Mammary epithelial cell (primary cell): ENCODE data around the gene HLA-DOB.

Experiments used
- CTCF ChIP-seq, 2 donors: IDR thresholded peaks in 1 of 2; conservative IDR thresholded peaks in 1 of 2; 2 replicates each; pipeline ENCODE4 v1.5.1; 2011 to 2012; ENCODE audit warnings: inconsistent platforms in 2 of 2, low read length in 2 of 2, mild to moderate bottlenecking in 2 of 2, control low read depth in 1 of 2, low read depth in 1 of 2; ENCODE audit not compliant: insufficient read depth in 1 of 2; ENCODE audit errors: extremely low read depth in 1 of 2
- EZH2 ChIP-seq: IDR thresholded peaks from 2 replicates; pipeline ENCODE4 v1.6.1; 2012; ENCODE audit warnings: low read length, inconsistent platforms, borderline replicate concordance

DNA sequence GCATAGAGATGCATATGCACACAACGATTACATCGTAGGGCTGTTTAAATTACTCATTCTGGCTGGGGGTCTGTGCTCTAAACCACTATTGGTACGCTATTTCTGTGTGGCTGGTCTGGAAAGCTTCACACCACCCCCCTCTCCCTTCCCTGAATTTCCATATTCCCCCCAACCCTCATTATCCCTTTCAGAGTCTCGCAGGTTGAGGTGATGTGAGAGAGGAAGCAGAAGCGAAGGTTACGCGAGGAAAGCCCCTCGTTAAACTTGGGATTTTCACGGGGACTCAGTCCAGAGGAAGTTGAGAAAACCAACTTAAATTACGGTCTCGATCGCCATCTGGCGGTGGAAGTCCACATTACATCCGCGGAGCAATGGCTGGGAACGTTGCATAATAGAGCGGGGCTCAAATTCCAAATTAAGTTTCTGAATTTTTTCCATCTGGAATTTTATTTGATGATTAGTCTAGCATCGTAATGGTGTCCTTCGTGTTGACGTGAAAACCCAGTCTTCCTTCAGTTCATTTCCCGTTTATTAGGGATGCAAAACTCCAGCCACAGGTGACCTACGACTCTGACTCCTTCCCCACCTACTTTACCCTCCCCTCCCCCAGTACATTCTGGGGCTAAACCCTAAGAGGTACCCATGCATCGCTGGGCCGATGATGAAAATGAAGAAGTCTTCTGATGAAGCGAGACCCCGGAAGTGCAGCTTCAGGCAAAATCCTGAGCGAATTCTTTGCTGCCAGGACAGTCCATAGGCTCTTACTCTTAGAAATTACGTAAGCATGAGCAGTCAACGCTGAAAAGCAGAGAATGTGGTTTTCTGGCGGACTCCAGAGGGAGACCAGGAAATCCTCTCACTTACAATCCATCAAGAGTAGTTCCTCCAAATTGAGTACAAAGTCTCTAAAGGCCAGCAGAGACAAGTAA is 19.7 kb downstream of the HLA-DOB start:
- TF ChIP-seq CTCF (conservative IDR thresholded peaks at IDR 0.05 in 1 of 2, IDR thresholded peaks at IDR 0.05 in 1 of 2; ENCODE audit: extremely low read depth in 1 of 2, insufficient read depth in 1 of 2, low read depth in 1 of 2, low read length in 2 of 2) = peak; percentile 67 to 82
- TF ChIP-seq EZH2 = no peak
